Fibroblast of the aortic adventitia (primary cell): ENCODE results near the gene ADAMTSL4. TPM values are rescaled to one million over a fixed set of nuclear protein-coding genes. Genes with fewer than 3 reads are reported as not detected.

Experiments
- DNase-seq: peaks from one replicate; pipeline ENCODE4 v3.0.0-alpha.2; 2010; ENCODE audit warnings: low read depth
- H3K4me3 ChIP-seq: 2 replicates; pipeline ENCODE4 v1.5.1; 2011; ENCODE audit warnings: low read depth, mild to moderate bottlenecking, control low read depth, low read length, moderate library complexity
- CTCF ChIP-seq: IDR thresholded peaks from 2 replicates; pipeline ENCODE4 v1.5.1; 2011; ENCODE audit warnings: mild to moderate bottlenecking, low read length, control low read depth, inconsistent platforms; ENCODE audit not compliant: insufficient read depth
- total RNA-seq: library from RNA; depleted of rRNA; stranded (reverse); fragments of >200 nt; gene quantifications from 2 replicates; pipeline ENCODE4 v1.2.3, GENCODE V29; 2012; ENCODE audit warnings: low replicate concordance

Gene ADAMTSL4
- total RNA-seq, 1 donor = 13.0 TPM

GRCh38 chr1:150560011-150560438 is 10.8 kb downstream of the ADAMTSL4 start:
- H3K4me3 ChIP-seq = peak overlapping the region; percentile 73
- peak; percentile 60 for DNase-seq
- peak; percentile 92 for TF ChIP-seq CTCF

- H3K4me3 ChIP-seq = peak overlapping the region; percentile 73
- no peak for DNase-seq
- TF ChIP-seq CTCF = peak; percentile 90
These were observed 11.5 kb downstream of the ADAMTSL4 start for GRCh38 chr1:150560576-150561253.

GRCh38 chr1:150561254-150561973 is 12.2 kb downstream of the ADAMTSL4 start:
- H3K4me3 ChIP-seq = peak overlapping the region; percentile 73
- TF ChIP-seq CTCF = no peak
- peak; percentile 99 for DNase-seq

GRCh38 chr1:150561974-150562445 is 12.8 kb downstream of the ADAMTSL4 start:
- no peak for TF ChIP-seq CTCF
- peak overlapping the region; percentile 65 for H3K4me3 ChIP-seq
- peak; percentile 96 for DNase-seq

GRCh38 chr1:150562446-150563339 is 13.5 kb downstream of the ADAMTSL4 start:
- H3K4me3 ChIP-seq = peak overlapping the region; percentile 37
- peak; percentile 22 for DNase-seq

More at GRCh38 chr1:150562446-150563339, 13.5 kb downstream of the ADAMTSL4 start:
- no peak for TF ChIP-seq CTCF
